K562 treated with DMSO at 1 percent for 12 hours (cell line): ENCODE results near the gene OR14J1. TPM values are rescaled to one million over a fixed set of nuclear protein-coding genes. Genes with fewer than 3 reads are reported as not detected.

Experiments used
- total RNA-seq: library from RNA; unstranded; fragments of 300-600 nt; gene quantifications from 2 replicates; pipeline ENCODE4 v1.2.3, GENCODE V29; 2022; ENCODE audit not compliant: insufficient read depth

Gene OR14J1
- total RNA-seq: not detected in 2 replicates

GRCh38 chr6:29301316-29301715 lies at the start of gene OR14J1:
TSS of gene OR14J1 (plus strand) at chr6:29301701. CDS start at chr6:29306690, 4,989 bp downstream.

Other genes starting within 250 kb of the OR14J1 start
- gene OR2B3, start 214.4 kb upstream of the OR14J1 start, total RNA-seq: not detected in 2 replicates
- not detected in 2 replicates for gene OR2J1, start 202.2 kb upstream of the OR14J1 start, total RNA-seq
- not detected in 2 replicates for gene OR2J3, start 193.6 kb upstream of the OR14J1 start, total RNA-seq
- not detected in 2 replicates for gene OR2J2, start 130.8 kb upstream of the OR14J1 start, total RNA-seq
- gene OR5V1, start 67.2 kb downstream of the OR14J1 start, total RNA-seq: not detected in 2 replicates
- gene OR12D3, start 73.6 kb downstream of the OR14J1 start, total RNA-seq: not detected in 2 replicates
- gene OR12D2, start 93.9 kb downstream of the OR14J1 start, total RNA-seq: not detected in 2 replicates
- not detected in 2 replicates for gene OR12D1, start 113.2 kb downstream of the OR14J1 start, total RNA-seq
- gene OR10C1, start 137.6 kb downstream of the OR14J1 start, total RNA-seq: not detected in 2 replicates
- not detected in 2 replicates for gene OR11A1, start 155.4 kb downstream of the OR14J1 start, total RNA-seq
- not detected in 2 replicates for gene OR2H1, start 155.5 kb downstream of the OR14J1 start, total RNA-seq
- not detected in 2 replicates for gene MAS1L, start 186.3 kb downstream of the OR14J1 start, total RNA-seq